Measurements from ENCODE around the gene DYNLT1. TPM values are rescaled to one million over a fixed set of nuclear protein-coding genes. Genes with fewer than 3 reads are reported as not detected.

DYNLT1 gene
- total RNA-seq, 3 donors from 2014 or later, result 113 to 153 (median 147) TPM

DNA sequence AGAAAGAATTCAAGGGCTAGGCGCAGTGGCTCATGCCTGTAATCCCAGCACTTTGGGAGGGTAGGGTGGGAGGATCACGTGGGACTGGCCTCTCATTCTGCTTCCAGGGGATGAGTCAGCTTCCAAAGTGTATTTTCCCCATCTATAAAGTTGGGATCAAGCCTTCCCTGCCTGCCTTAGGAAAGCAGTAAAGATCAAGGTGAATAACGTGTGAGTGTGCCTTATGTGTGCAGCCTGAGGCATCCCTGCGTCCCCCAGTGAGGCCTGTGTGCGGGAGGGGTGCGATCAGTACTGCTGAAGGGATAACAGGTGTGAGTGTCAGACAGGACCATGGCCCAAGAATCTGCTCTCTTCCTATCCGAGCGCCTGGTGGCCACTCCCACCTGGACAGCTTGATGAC lies 57.9 kb downstream of the DYNLT1 start:
- no peaks in the 10 kb centered on the region for H3K9me3 ChIP-seq
- ATAC-seq (no peak), DNase-seq (no peak)
- intact Hi-C loops (cut with DNase I, micrococcal nuclease), result no loop called here
- no peaks in the 10 kb centered on the region for H3K36me3 ChIP-seq (ENCODE audit: low read depth)
- H3K4me1 ChIP-seq (ENCODE audit: low read depth), result no peaks in the 10 kb centered on the region
- TF ChIP-seq, protein P1, sequence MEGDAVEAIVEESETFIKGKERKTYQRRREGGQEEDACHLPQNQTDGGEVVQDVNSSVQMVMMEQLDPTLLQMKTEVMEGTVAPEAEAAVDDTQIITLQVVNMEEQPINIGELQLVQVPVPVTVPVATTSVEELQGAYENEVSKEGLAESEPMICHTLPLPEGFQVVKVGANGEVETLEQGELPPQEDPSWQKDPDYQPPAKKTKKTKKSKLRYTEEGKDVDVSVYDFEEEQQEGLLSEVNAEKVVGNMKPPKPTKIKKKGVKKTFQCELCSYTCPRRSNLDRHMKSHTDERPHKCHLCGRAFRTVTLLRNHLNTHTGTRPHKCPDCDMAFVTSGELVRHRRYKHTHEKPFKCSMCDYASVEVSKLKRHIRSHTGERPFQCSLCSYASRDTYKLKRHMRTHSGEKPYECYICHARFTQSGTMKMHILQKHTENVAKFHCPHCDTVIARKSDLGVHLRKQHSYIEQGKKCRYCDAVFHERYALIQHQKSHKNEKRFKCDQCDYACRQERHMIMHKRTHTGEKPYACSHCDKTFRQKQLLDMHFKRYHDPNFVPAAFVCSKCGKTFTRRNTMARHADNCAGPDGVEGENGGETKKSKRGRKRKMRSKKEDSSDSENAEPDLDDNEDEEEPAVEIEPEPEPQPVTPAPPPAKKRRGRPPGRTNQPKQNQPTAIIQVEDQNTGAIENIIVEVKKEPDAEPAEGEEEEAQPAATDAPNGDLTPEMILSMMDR (IDR thresholded peaks at IDR 0.05), result no peak
- no peak overlapping the region for H3K4me3 ChIP-seq

Small RNA genes lying within 50 kb of the gene (microRNA-seq; reads per million reads assigned to microRNA genes)
- not detected for gene MIR7161

Other genes starting within 250 kb of the DYNLT1 start
- gene TMEM181, start 84.7 kb downstream of the DYNLT1 start, total RNA-seq, result 10 to 100 TPM; 35.7 to 47.8 (median 39.4) TPM
- gene SYTL3, start 5.3 kb upstream of the DYNLT1 start, total RNA-seq, result 1 to 10 TPM; 2.8 to 4.7 (median 4.4) TPM
- gene EZR, start 174.6 kb upstream of the DYNLT1 start, total RNA-seq, result 100 to 1,000 TPM; 220 to 421 (median 334) TPM